ENCODE results near the gene PNMA1. TPM values are rescaled to one million over a fixed set of nuclear protein-coding genes. Genes with fewer than 3 reads are reported as not detected.

The PNMA1 gene
- total and polyA plus RNA-seq, 2 of the 13 experiments (the other 11 are each of a cell fraction or from before 2014, with no cell fraction given) = 7.0 to 8.3 TPM

DNA sequence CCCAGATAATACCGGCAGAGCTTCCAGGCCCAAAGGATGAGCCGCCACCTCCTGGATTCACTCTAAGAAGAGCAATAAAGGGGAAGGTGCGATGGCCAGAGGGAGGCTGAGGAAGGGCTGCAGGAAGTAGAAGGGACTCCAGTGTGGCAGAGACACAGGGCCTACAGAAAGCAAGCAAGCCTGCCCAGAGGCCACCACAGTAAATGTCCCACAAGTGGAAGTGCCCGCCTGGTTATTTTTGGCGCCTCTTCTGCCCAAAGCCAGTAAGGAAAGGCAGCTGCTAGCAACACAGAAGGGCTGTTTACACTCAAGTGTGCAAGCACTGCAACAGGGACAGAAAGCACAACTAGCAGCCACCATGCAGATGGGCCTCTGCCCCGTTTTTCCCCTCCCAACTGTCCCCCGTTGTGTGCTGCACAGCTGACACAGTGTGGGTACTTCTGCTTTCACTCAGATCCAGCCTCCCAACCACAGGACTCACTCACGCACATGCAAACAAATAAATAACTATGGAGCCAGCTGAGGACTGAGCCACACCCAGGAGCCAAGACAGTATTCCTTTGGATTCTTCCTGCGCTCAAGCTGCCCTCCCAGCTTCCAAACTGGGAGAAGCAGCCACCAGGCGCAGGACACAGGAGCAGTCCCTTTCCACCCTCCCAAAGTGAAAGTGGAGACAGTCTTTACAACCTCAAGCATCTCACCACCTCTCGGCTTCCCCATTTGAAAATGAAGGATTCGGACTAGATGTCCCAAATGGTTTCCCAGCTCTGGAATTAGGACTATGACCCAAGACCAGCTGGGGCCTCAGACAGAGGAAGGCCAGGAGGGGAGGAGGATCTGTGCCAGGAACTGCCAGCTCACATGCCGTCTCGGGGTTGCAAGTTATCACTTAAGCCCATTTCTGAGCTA, 40.0 kb upstream of the PNMA1 start (continued):
- no peak for TF ChIP-seq ZFP82 (CRISPR knock-in tag; IDR thresholded peaks at IDR 0.05; ENCODE audit: borderline replicate concordance)
- no peak for TF ChIP-seq ZNF800 (CRISPR knock-in tag; IDR thresholded peaks at IDR 0.05)
- TF ChIP-seq NFKBIZ (CRISPR knock-in tag; IDR thresholded peaks at IDR 0.05) = no peak
- TF ChIP-seq ZNF552 (CRISPR knock-in tag; IDR thresholded peaks at IDR 0.05; ENCODE audit: borderline replicate concordance) = 0 out of 2 replicates have a peak, but pooled peaks have one; percentile 15
- TF ChIP-seq ZNF343 (CRISPR knock-in tag; IDR thresholded peaks at IDR 0.05) = no peak
- TF ChIP-seq DBP (CRISPR knock-in tag; IDR thresholded peaks at IDR 0.05; ENCODE audit: not compliant biosample characterization) = no peak
- no peak for TF ChIP-seq SRF (IDR thresholded peaks at IDR 0.05; ENCODE audit: low read depth, low read length)
- TF ChIP-seq ATF1 (CRISPR knock-in tag; IDR thresholded peaks at IDR 0.05) = no peak
- TF ChIP-seq MED8 (CRISPR knock-in tag; IDR thresholded peaks at IDR 0.05; ENCODE audit: insufficient replicate concordance) = no peak
- TF ChIP-seq, protein P1, sequence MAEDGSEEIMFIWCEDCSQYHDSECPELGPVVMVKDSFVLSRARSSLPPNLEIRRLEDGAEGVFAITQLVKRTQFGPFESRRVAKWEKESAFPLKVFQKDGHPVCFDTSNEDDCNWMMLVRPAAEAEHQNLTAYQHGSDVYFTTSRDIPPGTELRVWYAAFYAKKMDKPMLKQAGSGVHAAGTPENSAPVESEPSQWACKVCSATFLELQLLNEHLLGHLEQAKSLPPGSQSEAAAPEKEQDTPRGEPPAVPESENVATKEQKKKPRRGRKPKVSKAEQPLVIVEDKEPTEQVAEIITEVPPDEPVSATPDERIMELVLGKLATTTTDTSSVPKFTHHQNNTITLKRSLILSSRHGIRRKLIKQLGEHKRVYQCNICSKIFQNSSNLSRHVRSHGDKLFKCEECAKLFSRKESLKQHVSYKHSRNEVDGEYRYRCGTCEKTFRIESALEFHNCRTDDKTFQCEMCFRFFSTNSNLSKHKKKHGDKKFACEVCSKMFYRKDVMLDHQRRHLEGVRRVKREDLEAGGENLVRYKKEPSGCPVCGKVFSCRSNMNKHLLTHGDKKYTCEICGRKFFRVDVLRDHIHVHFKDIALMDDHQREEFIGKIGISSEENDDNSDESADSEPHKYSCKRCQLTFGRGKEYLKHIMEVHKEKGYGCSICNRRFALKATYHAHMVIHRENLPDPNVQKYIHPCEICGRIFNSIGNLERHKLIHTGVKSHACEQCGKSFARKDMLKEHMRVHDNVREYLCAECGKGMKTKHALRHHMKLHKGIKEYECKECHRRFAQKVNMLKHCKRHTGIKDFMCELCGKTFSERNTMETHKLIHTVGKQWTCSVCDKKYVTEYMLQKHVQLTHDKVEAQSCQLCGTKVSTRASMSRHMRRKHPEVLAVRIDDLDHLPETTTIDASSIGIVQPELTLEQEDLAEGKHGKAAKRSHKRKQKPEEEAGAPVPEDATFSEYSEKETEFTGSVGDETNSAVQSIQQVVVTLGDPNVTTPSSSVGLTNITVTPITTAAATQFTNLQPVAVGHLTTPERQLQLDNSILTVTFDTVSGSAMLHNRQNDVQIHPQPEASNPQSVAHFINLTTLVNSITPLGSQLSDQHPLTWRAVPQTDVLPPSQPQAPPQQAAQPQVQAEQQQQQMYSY (CRISPR knock-in tag; IDR thresholded peaks at IDR 0.05) = no peak
- TF ChIP-seq ZBTB1 (CRISPR knock-in tag; IDR thresholded peaks at IDR 0.05; ENCODE audit: borderline replicate concordance) = no peak
- no peak for TF ChIP-seq SIX4 (CRISPR knock-in tag; IDR thresholded peaks at IDR 0.05)
- no peak for TF ChIP-seq DR1 (CRISPR knock-in tag; IDR thresholded peaks at IDR 0.05)
- TF ChIP-seq HMG20A (CRISPR knock-in tag; IDR thresholded peaks at IDR 0.05; ENCODE audit: borderline replicate concordance) = 0 out of 2 replicates have a peak, but pooled peaks have one; percentile 1
- TF ChIP-seq MXI1 (IDR thresholded peaks at IDR 0.05; ENCODE audit: borderline replicate concordance, low read depth, low read length) = peak; percentile 27; the same call in 1 of the 3 replicates
- no peak for TF ChIP-seq KDM2A (CRISPR knock-in tag; IDR thresholded peaks at IDR 0.05; ENCODE audit: borderline replicate concordance, low read depth)
- no peak for TF ChIP-seq TP53 (CRISPR knock-in tag; conservative IDR thresholded peaks at IDR 0.05)
- no peak for TF ChIP-seq ZNF766 (CRISPR knock-in tag; IDR thresholded peaks at IDR 0.05; ENCODE audit: borderline replicate concordance)
- peak; percentile 6; the same call in 1 of the 2 replicates for TF ChIP-seq ZKSCAN8 (CRISPR knock-in tag; IDR thresholded peaks at IDR 0.05; ENCODE audit: borderline replicate concordance)
- TF ChIP-seq ZBTB46 (CRISPR knock-in tag; IDR thresholded peaks at IDR 0.05; ENCODE audit: borderline replicate concordance) = no peak
- no peak for TF ChIP-seq ZNF207 (IDR thresholded peaks at IDR 0.05; ENCODE audit: borderline replicate concordance)
- TF ChIP-seq GZF1 (CRISPR knock-in tag; IDR thresholded peaks at IDR 0.05) = no peak

All from HepG2 (cell line).